Stimulated activated naive CD8-positive, alpha-beta T cell treated with anti-CD3 and anti-CD28 coated beads, Interleukin-15, amount 100 ng/mL, for 72 hours (primary cell): ENCODE results near the gene TEAD3.
"Not testable (repeated sequence)": the region's sequence is repeated elsewhere in the genome, so short reads cannot be mapped to it uniquely, and the experiment has no call there.

ENCODE experiments used
- ATAC-seq: fragments of 150-1000 bp; cut with Tn5 transposase; 2 replicates; pipeline ENCODE4 v1.10.0; 2021; ENCODE audit warnings: mild to moderate bottlenecking, moderate library complexity
- DNase-seq, 2 donors: peaks; one replicate each; pipeline ENCODE4 v3.0.0; 2021 to 2022
- H3K27ac Mint-ChIP-seq, 2 donors: one replicate each; pipeline ENCODE4 v1.8.0; 2022; ENCODE audit warnings: mild to moderate bottlenecking in 2 of 2, mixed read lengths in 2 of 2, moderate library complexity in 2 of 2
- H3K27me3 Mint-ChIP-seq: one replicate; pipeline ENCODE4 v1.8.0; 2022; ENCODE audit warnings: mixed read lengths
- H3K4me1 Mint-ChIP-seq: one replicate; pipeline ENCODE4 v1.8.0; 2022; ENCODE audit warnings: mild to moderate bottlenecking, mixed read lengths
- H3K4me3 Mint-ChIP-seq, 2 donors: one replicate each; pipeline ENCODE4 v1.8.0; 2022; ENCODE audit warnings: mild to moderate bottlenecking in 2 of 2, mixed read lengths in 2 of 2, moderate library complexity in 1 of 2
- H3K9me3 Mint-ChIP-seq, 2 donors: one replicate each; pipeline ENCODE4 v1.8.0; 2022; ENCODE audit warnings: mixed read lengths in 2 of 2

Gene TEAD3

GRCh38 chr6:35519313-35520015 is 22.6 kb upstream of the TEAD3 start:
- no peaks in the 10 kb centered on the region for H3K9me3 Mint-ChIP-seq
- no peak for DNase-seq
- no peaks in the 10 kb centered on the region for H3K27me3 Mint-ChIP-seq
- H3K27ac Mint-ChIP-seq: no peak overlapping the region
- ATAC-seq: no peak
- H3K4me1 Mint-ChIP-seq: peaks cover 14% of the 10 kb centered on the region
- H3K4me3 Mint-ChIP-seq: no peak overlapping the region

- Mint-ChIP-seq H3K9me3 (no peaks in the 10 kb centered on the region), H3K27ac (no peak overlapping the region), H3K4me1 (peaks cover 14% of the 10 kb centered on the region), H3K4me3 (no peak overlapping the region), H3K27me3 (no peaks in the 10 kb centered on the region)
- DNase-seq: no peak
- ATAC-seq: no peak
Observed at GRCh38 chr6:35518566-35519312, 21.9 kb upstream of the TEAD3 start.

- not testable (repeated sequence) for H3K27me3 Mint-ChIP-seq, DNase-seq, H3K4me1 Mint-ChIP-seq, ATAC-seq, H3K9me3 Mint-ChIP-seq, H3K4me3 Mint-ChIP-seq, H3K27ac Mint-ChIP-seq
Observed at GRCh38 chr6:35517978-35518377, 21.1 kb upstream of the TEAD3 start.

- Mint-ChIP-seq H3K27me3 (peaks cover 15% of the 10 kb centered on the region), H3K4me1 (peaks cover 6% of the 10 kb centered on the region), H3K27ac (no peak overlapping the region), H3K4me3 (no peak overlapping the region), H3K9me3 (no peaks in the 10 kb centered on the region)
- ATAC-seq (no peak), DNase-seq (no peak)
Observed at GRCh38 chr6:35516712-35517111, 19.8 kb upstream of the TEAD3 start.

GRCh38 chr6:35515939-35516338 is 19.1 kb upstream of the TEAD3 start:
- H3K9me3 Mint-ChIP-seq, H3K4me3 Mint-ChIP-seq, DNase-seq, H3K27ac Mint-ChIP-seq, ATAC-seq: not testable (repeated sequence)
- peaks cover 22% of the 10 kb centered on the region for H3K27me3 Mint-ChIP-seq
- peaks cover 14% of the 10 kb centered on the region for H3K4me1 Mint-ChIP-seq

- ATAC-seq (no peak), DNase-seq (no peak)
- no peak overlapping the region for H3K4me3 Mint-ChIP-seq
- H3K27ac Mint-ChIP-seq: no peak overlapping the region
- peaks cover 36% of the 10 kb centered on the region for H3K27me3 Mint-ChIP-seq
- H3K9me3 Mint-ChIP-seq: no peaks in the 10 kb centered on the region
- peaks cover 14% of the 10 kb centered on the region for H3K4me1 Mint-ChIP-seq
Observed at GRCh38 chr6:35514587-35514986, 17.7 kb upstream of the TEAD3 start.

- peak within 1 kb of the TSS in 1 of 2 donors; percentile 52 for H3K4me3 Mint-ChIP-seq
- H3K9me3 Mint-ChIP-seq: no peaks in the 10 kb centered on the region
- peak within 1 kb of the TSS in 1 of 2 donors; percentile 91 for H3K27ac Mint-ChIP-seq
- ATAC-seq (no peak), DNase-seq (no peak)
- peaks cover 44% of the 10 kb centered on the region for H3K27me3 Mint-ChIP-seq
- H3K4me1 Mint-ChIP-seq: peaks cover 14% of the 10 kb centered on the region
Observed at GRCh38 chr6:35512740-35513139, 15.9 kb upstream of the TEAD3 start, which contains the start of gene TULP1. Gene TULP1 (minus strand): TSS chr6:35512896. CDS start chr6:35512858, 38 bp downstream.

- ATAC-seq (peak; percentile 39), DNase-seq (no peak)
- Mint-ChIP-seq H3K9me3 (no peaks in the 10 kb centered on the region), H3K4me3 (peak overlapping the region in 1 of 2 donors; percentile 52), H3K27ac (peak overlapping the region in 1 of 2 donors; percentile 91), H3K4me1 (peaks cover 14% of the 10 kb centered on the region), H3K27me3 (peaks cover 44% of the 10 kb centered on the region)
Observed at GRCh38 chr6:35512006-35512405, 15.1 kb upstream of the TEAD3 start.

GRCh38 chr6:35511562-35511941 is 14.7 kb upstream of the TEAD3 start:
- Mint-ChIP-seq H3K9me3 (no peaks in the 10 kb centered on the region), H3K4me3 (peak overlapping the region in 1 of 2 donors; percentile 52), H3K27ac (no peak overlapping the region), H3K27me3 (peaks cover 44% of the 10 kb centered on the region), H3K4me1 (peaks cover 14% of the 10 kb centered on the region)
- ATAC-seq: peak; percentile 62
- DNase-seq: no peak

GRCh38 chr6:35510916-35511561 is 14.2 kb upstream of the TEAD3 start:
- Mint-ChIP-seq H3K9me3 (no peaks in the 10 kb centered on the region), H3K27me3 (peaks cover 44% of the 10 kb centered on the region), H3K4me3 (no peak overlapping the region), H3K27ac (no peak overlapping the region), H3K4me1 (peaks cover 14% of the 10 kb centered on the region)
- ATAC-seq (no peak), DNase-seq (no peak)

GRCh38 chr6:35508542-35508941 is 11.7 kb upstream of the TEAD3 start:
- Mint-ChIP-seq H3K27ac (no peak overlapping the region), H3K4me3 (no peak overlapping the region), H3K27me3 (peaks cover 47% of the 10 kb centered on the region), H3K4me1 (peaks cover 15% of the 10 kb centered on the region), H3K9me3 (no peaks in the 10 kb centered on the region)
- ATAC-seq: no peak
- DNase-seq: no peak

- H3K27ac Mint-ChIP-seq: no peak overlapping the region
- H3K9me3 Mint-ChIP-seq: no peaks in the 10 kb centered on the region
- peaks cover 20% of the 10 kb centered on the region for H3K4me1 Mint-ChIP-seq
- H3K4me3 Mint-ChIP-seq: no peak overlapping the region
- H3K27me3 Mint-ChIP-seq: peaks cover 51% of the 10 kb centered on the region
- no peak for DNase-seq
- ATAC-seq: no peak
Observed at GRCh38 chr6:35508027-35508426, 11.1 kb upstream of the TEAD3 start.

- peaks cover 50% of the 10 kb centered on the region for H3K27me3 Mint-ChIP-seq
- no peak overlapping the region for H3K4me3 Mint-ChIP-seq
- no peak overlapping the region for H3K27ac Mint-ChIP-seq
- no peaks in the 10 kb centered on the region for H3K9me3 Mint-ChIP-seq
- DNase-seq (no peak), ATAC-seq (no peak)
- H3K4me1 Mint-ChIP-seq: peaks cover 20% of the 10 kb centered on the region
Observed at GRCh38 chr6:35507221-35507620, 10.3 kb upstream of the TEAD3 start.

- Mint-ChIP-seq H3K27me3 (peaks cover 43% of the 10 kb centered on the region), H3K27ac (no peak overlapping the region), H3K4me3 (no peak overlapping the region), H3K4me1 (peaks cover 14% of the 10 kb centered on the region), H3K9me3 (no peaks in the 10 kb centered on the region)
- DNase-seq (no peak), ATAC-seq (no peak)
Observed at GRCh38 chr6:35506536-35506935, 9.7 kb upstream of the TEAD3 start.

- no peak for ATAC-seq
- H3K9me3 Mint-ChIP-seq: no peaks in the 10 kb centered on the region
- H3K4me1 Mint-ChIP-seq: peaks cover 9% of the 10 kb centered on the region
- H3K4me3 Mint-ChIP-seq: no peak overlapping the region
- no peak for DNase-seq
- H3K27me3 Mint-ChIP-seq: peaks cover 38% of the 10 kb centered on the region
- H3K27ac Mint-ChIP-seq: no peak overlapping the region
Observed at GRCh38 chr6:35505999-35506412, 9.1 kb upstream of the TEAD3 start.

GRCh38 chr6:35503534-35503933 is 6.7 kb upstream of the TEAD3 start:
- DNase-seq: no peak
- ATAC-seq: peak; percentile 39
- Mint-ChIP-seq H3K9me3 (no peaks in the 10 kb centered on the region), H3K27ac (no peak overlapping the region), H3K4me1 (peaks cover 13% of the 10 kb centered on the region), H3K27me3 (peaks cover 31% of the 10 kb centered on the region), H3K4me3 (no peak overlapping the region)
